ENCODE measurements around the gene CA14. TPM values are rescaled to one million over a fixed set of nuclear protein-coding genes. Genes with fewer than 3 reads are reported as not detected.

Gene CA14
- polyA plus RNA-seq, 1 of the 3 experiments (the other 2 are of a cell fraction), result 0.08 TPM

DNA sequence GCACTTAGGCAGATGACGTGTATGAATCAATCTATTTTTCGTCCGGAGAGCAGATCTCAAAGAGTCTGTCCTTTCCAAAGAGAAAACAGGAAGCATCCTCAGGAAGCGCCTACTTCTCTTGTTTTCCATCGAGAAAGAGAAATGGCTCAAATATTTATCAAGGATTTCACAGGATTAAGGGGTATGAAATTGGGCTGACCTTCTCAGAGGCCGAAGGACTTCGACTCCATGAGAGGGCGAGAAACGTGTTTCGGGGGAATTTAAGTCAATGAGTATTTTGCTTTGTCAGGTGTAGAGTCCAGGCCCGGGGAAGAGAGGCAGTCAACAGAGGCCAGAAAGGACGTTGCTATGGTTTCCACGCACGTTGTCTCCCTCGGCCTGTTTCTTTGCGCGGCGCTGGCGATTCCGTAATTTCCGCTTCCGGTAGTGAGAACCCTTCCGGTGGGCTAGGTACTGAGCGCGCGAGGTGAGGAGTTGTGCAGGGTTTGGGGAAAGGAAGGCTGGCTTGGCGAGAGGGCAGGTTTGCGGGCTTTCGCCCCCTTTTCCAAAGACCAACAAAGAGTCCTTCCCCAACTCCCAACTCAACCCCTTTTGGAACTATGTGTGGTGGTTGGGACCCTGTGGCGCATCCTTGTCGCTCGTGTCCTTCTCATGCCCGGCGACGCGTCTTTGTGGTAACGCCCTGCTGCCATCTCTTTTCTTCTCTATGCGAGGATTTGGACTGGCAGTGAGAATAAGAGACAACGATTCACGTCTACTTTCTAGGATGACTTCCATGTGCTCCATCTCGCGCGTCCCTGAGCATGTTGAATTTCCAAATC lies 36.1 kb downstream of the CA14 start, which contains the start of gene MRPS21 (continued):
- TF ChIP-seq CTCF (IDR thresholded peaks at IDR 0.05), result no peak
- TF ChIP-seq RFX5 (IDR thresholded peaks at IDR 0.05; ENCODE audit: low read length), result peak; percentile 54; the same call in 1 of the 2 replicates
- no peak for TF ChIP-seq FOXM1 (IDR thresholded peaks at IDR 0.05; ENCODE audit: low read depth)
- TF ChIP-seq NRF1 (IDR thresholded peaks at IDR 0.05; ENCODE audit: low read depth, low read length), result no peak
- peak; percentile 99 for TF ChIP-seq GABPA (IDR thresholded peaks at IDR 0.05; ENCODE audit: low read depth)

DNA sequence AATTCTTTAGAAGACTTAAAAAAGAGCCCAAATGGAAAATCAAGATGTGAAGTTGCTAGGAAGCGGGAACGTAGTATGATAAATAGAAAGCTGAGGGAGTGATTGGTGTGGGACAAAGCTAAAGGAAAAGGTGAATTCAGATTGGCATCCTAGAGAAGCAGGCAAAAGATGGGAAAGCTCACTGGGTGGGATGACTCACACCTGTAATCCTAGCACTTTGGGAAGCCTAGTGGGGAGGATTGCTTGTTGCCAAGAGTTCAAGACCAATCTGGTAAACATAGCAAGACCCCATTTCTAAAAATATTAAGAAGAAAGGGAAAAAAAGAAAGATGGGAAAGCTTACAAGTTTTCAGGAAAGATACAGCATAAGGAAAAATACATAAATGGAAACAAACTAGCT lies 37.9 kb downstream of the CA14 start:
- CTCF ChIA-PET, result interaction anchor here (1.1 kb wide), 1 partner anchor 16 kb away, joined by 3 read pairs; no protein-coding TSS in a partner anchor
- DNase-seq, result no peak
- H3K27ac ChIP-seq (ENCODE audit: low read depth in 2 of 2, low read length in 1 of 2), result no peak overlapping the region
- H3K79me2 ChIP-seq (ENCODE audit: insufficient read depth), result peaks cover 68% of the 10 kb centered on the region
- peak overlapping the region in 1 of 2 experiments; percentile 5; a peak in 1 of 4 replicates for H3K4me3 ChIP-seq (ENCODE audit: low read depth in 2 of 2, low read length in 1 of 2)
- H4K20me1 ChIP-seq (ENCODE audit: insufficient read depth), result no peaks in the 10 kb centered on the region
- no peaks in the 10 kb centered on the region for H3K9me2 ChIP-seq
- H3K4me1 ChIP-seq (ENCODE audit: control insufficient read depth in 1 of 2, insufficient read depth in 2 of 2, low read depth in 1 of 2, low read length in 1 of 2), result peaks cover 16 to 20% of the 10 kb centered on the region in 2 experiments; a peak in 3 of 4 replicates
- no peak overlapping the region for H3K9ac ChIP-seq
- POLR2A ChIA-PET, result no interaction called here
- H3K27me3 ChIP-seq (ENCODE audit: insufficient read depth), result no peaks in the 10 kb centered on the region
- WGBS (ENCODE audit: low lambda C conversion rate), result 96% methylated on average over 2 of the region's 2 CpGs
- H3F3A ChIP-seq (replicated peaks; ENCODE audit: insufficient read depth), result peaks cover 3% of the 10 kb centered on the region
- H3K4me2 ChIP-seq, result peak overlapping the region; percentile 84; the same call in 1 of the 2 replicates
- no peak overlapping the region for H2AFZ ChIP-seq (ENCODE audit: low read depth)
- TF ChIP-seq SMC3 (IDR thresholded peaks at IDR 0.05; ENCODE audit: low read depth, low read length), result no peak
- TF ChIP-seq, protein P1, sequence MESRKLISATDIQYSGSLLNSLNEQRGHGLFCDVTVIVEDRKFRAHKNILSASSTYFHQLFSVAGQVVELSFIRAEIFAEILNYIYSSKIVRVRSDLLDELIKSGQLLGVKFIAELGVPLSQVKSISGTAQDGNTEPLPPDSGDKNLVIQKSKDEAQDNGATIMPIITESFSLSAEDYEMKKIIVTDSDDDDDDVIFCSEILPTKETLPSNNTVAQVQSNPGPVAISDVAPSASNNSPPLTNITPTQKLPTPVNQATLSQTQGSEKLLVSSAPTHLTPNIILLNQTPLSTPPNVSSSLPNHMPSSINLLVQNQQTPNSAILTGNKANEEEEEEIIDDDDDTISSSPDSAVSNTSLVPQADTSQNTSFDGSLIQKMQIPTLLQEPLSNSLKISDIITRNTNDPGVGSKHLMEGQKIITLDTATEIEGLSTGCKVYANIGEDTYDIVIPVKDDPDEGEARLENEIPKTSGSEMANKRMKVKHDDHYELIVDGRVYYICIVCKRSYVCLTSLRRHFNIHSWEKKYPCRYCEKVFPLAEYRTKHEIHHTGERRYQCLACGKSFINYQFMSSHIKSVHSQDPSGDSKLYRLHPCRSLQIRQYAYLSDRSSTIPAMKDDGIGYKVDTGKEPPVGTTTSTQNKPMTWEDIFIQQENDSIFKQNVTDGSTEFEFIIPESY (IDR thresholded peaks at IDR 0.05; ENCODE audit: borderline replicate concordance, low read depth), result no peak
- TF ChIP-seq FOXM1 (IDR thresholded peaks at IDR 0.05; ENCODE audit: low read depth), result no peak
- TF ChIP-seq, protein P2, sequence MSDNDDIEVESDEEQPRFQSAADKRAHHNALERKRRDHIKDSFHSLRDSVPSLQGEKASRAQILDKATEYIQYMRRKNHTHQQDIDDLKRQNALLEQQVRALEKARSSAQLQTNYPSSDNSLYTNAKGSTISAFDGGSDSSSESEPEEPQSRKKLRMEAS (IDR thresholded peaks at IDR 0.05; ENCODE audit: low read depth), result no peak
- TF ChIP-seq EZH2phosphoT487 (IDR thresholded peaks at IDR 0.05; ENCODE audit: borderline replicate concordance, low read depth), result no peak
- H3K9me3 ChIP-seq, result no peaks in the 10 kb centered on the region
- peaks cover 19 to 46% of the 10 kb centered on the region in 2 experiments for H3K36me3 ChIP-seq (replicated peaks in 1 of 2; ENCODE audit: control insufficient read depth in 1 of 2, insufficient read depth in 2 of 2, low read length in 1 of 2)
